Measurements from ENCODE around the gene CCL4.

- TF ChIP-seq, protein P1, sequence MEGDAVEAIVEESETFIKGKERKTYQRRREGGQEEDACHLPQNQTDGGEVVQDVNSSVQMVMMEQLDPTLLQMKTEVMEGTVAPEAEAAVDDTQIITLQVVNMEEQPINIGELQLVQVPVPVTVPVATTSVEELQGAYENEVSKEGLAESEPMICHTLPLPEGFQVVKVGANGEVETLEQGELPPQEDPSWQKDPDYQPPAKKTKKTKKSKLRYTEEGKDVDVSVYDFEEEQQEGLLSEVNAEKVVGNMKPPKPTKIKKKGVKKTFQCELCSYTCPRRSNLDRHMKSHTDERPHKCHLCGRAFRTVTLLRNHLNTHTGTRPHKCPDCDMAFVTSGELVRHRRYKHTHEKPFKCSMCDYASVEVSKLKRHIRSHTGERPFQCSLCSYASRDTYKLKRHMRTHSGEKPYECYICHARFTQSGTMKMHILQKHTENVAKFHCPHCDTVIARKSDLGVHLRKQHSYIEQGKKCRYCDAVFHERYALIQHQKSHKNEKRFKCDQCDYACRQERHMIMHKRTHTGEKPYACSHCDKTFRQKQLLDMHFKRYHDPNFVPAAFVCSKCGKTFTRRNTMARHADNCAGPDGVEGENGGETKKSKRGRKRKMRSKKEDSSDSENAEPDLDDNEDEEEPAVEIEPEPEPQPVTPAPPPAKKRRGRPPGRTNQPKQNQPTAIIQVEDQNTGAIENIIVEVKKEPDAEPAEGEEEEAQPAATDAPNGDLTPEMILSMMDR (conservative IDR thresholded peaks at IDR 0.05; ENCODE audit: low read length) = peak; percentile 58
- TF ChIP-seq EZH2phosphoT487 (IDR thresholded peaks at IDR 0.05; ENCODE audit: borderline replicate concordance, low read depth, low read length) = no peak
Observed at GRCh38 chr17:36131421-36131820, 27.8 kb downstream of the CCL4 start.
